IPS DF 4.7 (cell line): Measurements from ENCODE around the gene GALNT9.
"Not testable (repeated sequence)": the region's sequence is repeated elsewhere in the genome, so short reads cannot be mapped to it uniquely, and the experiment has no call there.

ENCODE experiments used
- DNase-seq: peaks from one replicate; pipeline ENCODE4 v3.0.0-alpha.2; 2013; ENCODE audit warnings: low spot score; ENCODE audit errors: extremely low read depth

Gene GALNT9

DNA sequence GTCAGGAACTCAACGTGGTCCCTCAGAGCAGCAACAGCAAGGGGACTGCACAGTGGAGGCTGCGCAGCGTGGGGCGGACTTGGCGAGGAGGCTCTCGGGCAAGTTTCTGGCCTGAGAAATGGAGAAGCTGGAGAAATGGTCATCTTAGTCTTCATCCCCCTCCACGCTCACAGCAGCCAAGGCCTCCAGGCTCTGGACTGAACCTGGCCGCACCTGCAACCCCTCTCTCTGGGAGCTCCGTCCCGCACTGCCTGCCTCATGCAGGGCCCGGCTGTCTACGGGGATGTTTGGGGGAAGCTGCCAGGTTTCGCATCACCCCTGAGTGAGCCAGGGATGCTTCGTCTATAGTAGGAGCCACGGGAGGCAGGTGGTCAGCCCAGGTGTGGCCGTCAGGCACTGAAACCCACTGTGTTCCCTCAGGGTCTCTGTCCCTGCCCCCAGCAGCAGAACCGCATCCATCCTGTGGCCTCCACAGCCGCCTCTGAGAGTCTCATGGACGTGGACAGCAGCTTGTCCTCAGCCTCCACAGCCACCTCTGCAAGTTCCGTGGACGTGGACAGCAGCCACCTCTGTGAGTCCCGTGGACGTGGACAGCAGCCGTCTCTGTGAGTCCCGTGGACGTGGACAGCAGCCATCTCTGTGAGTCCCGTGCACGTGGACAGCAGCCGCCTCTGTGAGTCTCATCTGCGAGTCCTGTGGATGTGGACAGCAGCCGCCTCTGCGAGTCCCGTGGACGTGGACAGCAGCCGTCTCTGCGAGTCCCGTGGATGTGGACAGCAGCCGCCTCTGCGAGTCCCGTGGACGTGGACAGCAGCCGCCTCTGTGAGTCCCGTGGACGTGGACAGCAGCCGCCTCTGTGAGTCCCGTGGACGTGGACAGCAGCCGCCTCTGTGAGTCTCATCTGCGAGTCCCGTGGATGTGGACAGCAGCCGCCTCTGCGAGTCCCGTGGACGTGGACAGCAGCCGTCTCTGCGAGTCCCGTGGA lies 29.1 kb upstream of the GALNT9 start:
- not testable (repeated sequence) for DNase-seq

DNA sequence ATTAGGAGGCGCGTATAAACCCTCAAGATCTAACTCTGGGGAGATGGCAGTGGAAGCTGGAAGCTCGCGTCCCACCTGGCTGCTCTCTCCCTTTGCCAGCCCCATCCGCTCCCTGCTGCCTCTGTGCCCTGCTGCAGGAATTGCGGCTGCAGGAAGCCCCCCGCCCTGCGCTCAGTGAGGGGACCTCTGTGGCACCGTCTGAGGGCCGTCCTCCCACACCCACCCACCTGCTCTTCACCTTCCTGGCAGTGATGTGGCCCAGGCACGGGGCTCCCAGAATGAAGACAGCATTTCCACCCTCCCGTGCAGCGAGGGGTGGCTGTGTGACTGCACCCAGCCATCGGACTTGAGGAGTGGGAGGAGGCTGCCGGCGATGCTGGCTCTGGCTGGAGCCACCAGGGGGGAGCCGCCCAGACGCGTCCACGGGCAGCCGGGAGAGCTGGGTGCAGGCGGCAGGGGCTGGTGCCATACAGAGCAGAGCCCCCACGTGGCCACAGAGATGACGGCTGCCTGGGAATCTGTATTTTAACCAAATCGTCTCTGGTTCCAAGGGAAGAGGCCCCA lies 28.3 kb upstream of the GALNT9 start:
- no peak for DNase-seq

DNA sequence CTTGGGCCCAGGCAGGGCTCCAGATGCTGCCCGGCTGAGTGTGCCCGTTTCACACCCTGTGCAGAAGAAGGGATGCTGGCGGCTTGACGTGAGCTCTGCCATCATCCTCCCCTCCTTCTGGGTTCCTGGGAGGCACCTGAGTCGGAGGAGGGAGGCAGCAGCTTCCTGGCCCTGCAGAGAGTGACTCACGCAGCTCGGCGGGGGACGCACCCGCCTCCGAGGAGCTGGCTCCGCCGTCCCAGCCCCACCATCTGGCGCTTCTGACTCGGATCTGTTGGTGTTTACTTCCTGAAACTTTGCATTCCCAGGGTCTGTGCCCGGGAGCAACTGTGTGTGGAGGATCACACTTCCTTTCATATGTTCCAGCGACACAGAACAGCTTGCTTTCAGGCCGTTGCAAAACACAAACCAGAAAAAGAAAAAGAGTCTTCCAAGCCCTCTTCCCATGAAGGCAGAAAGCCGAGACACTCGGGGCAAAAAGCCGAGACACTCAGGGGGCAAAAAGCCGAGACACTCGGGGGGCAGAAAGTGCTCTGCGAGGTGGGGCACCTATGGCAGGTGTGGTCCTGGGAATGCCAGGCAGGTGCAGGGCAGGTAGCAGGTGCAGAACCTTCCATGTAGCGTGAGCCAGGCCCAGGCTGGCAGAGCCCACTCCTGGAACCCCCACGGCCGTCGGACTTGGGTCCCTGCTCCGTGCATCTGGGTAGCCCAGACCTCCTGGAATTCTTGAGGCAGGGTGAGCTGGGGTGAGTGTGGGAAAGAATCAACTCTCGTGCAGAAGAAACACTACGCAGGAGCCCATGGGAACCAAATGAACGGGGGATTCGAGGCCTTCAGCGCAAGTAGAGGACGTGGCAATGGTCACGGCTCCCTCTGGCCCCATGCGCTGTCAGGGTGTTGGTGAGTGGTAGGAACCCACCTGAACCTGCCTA lies 27.6 kb upstream of the GALNT9 start:
- DNase-seq = no peak

DNA sequence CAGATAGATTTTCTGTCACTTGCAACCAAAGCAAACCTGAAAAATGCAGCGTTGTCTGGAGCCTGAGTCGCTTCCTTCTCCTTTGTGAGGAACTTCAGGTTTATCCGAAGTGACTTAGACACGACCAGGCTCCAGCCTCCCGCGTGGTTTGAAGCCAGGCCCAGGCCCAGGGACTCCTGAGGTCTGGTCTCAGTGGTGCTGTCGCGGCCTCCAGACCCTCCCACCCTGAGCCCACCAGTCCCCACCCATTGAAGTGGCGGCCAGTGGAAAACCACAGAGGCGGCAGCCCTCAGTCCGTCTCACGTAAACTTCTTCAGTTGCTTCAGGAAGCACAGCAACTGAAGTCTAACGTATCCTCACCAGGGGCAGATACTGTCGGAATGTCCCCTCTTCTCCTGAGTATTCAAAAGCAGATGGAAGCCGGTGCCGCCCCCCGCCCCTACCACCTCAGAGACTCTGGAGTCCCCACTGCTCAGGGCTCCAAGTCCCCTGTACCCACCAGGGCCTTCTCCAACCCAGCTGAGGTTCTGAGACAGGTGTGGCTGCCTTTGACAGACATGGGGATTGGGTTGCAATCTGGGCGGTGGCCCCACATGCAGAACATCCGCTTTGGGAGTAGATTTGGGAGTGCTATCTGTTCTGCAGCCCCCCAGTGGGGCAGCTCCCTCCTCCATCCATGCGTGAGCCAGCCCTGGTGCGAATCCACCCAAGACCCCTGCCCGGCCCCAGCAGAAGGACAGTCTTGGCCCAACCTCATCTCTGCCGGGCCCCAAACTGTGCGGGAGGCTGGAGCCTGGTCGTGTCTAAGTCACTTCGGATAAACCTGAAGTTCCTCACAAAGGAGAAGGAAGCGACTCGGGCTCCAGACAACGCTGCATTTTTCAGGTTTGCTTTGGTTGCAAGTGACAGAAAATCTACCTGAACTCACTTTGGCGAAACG lies 26.6 kb upstream of the GALNT9 start:
- DNase-seq = no peak

DNA sequence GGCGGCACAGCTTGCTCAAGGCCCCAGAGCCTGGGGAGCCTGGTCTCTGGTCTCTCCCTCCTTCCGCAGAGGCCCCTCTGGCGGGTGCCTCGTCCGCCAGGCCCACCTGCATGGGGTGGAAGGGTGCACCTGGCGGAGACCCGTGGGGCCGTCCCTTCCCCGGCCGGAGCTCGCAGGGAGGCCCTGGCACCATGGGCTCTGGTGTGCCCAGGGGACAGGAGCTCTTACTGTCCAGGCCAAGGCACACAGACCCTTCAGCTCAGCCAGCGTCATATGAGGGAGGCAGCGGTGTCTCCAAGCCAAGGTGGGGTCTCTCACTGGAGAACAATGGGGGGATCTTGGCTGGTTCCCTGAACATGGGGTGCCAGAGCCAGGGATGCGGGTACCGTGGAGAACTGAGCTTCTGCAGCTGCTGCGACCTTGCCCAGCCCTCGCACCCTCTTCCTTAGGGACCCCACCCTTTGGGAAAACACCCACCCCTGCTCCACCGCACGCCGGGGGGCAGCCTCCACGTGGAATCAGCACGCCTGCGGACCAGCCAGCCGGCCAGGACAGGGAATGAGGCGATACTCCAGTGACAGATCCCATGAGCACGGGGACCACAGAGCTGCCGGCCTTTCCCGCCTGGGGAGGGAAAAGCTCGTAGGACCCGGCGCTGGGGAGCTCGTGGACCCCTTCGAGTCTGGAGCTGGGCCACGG lies 25.7 kb upstream of the GALNT9 start:
- DNase-seq = no peak

DNA sequence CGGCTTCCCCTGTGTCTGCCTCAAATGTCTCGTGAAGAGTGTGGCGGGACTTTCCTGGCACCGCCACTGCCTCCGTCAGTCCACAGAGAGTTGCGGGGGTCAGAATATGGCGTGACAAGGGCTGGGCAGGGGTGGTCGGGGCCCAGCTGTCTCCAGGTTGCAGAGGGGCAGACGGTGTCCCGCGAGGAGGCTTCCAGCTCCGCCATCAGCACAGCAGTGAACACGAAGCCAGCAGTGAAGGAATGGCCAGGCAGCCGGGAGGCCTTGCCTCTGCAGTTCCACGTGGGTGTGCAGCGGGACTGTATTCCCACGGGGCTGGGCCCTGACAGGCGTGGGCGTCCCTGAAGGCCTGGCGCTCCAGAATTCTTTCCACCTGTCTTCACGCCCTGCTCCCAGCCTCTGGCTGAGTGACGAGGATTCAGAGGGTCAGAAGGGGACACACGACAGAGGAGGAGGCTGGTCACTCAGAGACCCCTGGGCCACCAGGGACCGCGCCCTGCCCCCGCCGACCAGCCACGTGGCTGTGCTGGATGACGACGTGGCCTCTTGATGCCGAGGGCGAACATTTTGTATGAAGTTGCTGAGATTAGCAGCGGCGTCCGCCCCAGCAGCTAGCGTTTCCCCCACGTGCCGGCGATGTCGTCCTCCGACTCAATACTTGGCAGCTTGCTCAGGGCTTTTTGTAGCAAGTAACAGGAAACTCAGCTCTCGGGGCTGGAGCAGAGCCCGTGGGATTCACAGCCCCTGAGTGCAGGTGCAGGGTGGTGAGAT lies 25.0 kb upstream of the GALNT9 start:
- no peak for DNase-seq

DNA sequence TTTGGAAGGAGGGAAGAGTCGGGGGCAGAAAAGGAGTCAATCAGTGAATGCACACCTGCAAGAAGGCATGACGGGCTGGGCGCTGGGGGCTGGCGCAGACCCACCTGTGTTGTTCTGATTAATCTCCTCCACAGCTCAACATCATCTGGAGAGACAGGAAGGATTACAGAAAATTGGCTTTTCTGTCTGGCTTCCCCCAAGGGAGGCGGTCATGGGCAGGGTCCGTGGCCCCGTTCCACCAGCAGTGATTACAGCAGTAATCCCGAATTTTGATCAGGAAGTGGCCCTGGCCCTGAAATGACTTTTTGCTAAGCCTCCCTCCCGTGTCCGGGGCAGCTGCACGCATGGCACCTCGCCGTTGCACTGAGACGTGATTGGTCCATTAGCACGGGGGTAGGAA lies 24.4 kb upstream of the GALNT9 start:
- DNase-seq = no peak

DNA sequence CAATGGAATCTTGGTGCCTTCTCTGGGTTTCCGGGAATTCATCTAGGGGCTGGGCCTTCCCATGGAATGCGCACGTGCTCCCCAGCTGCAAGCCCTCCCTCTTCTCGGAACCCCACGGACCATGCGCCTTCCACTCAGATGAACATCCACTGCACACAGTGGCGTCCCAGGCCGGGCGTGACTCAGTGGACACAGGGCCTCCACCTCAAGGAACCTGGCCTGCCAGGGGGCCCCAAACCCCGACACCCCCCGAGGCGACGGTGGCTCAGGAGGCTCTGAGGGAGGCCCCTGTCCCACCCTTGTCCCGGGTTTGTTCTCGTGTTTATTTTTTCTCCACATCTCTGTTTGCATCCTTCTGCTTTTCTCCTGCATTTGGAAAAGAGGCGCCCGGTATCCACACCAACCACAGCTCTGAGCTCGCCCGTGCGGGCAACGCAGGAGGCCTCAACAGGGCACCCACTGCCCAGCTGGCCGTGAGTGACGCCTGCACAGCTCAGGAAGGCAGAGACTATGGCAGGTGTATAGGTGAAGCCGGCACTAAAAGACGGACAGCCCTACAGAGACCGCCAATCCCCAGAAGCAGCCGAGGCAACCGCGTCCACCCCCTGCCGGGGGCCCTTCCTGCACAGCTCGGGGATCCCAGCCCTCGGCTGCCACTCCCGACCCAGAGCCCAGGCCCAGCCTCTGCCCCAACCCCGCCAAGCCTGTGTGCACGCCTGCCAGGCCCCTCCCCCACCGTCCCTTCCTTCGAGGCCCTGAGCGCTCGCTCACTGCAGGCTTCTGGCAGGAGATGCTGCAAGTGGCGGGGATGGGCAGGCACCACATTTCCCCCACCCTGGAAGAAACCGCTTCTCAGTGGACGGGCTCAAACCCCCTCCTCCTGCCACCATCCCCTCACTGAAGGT lies 23.8 kb upstream of the GALNT9 start:
- DNase-seq = no peak

DNA sequence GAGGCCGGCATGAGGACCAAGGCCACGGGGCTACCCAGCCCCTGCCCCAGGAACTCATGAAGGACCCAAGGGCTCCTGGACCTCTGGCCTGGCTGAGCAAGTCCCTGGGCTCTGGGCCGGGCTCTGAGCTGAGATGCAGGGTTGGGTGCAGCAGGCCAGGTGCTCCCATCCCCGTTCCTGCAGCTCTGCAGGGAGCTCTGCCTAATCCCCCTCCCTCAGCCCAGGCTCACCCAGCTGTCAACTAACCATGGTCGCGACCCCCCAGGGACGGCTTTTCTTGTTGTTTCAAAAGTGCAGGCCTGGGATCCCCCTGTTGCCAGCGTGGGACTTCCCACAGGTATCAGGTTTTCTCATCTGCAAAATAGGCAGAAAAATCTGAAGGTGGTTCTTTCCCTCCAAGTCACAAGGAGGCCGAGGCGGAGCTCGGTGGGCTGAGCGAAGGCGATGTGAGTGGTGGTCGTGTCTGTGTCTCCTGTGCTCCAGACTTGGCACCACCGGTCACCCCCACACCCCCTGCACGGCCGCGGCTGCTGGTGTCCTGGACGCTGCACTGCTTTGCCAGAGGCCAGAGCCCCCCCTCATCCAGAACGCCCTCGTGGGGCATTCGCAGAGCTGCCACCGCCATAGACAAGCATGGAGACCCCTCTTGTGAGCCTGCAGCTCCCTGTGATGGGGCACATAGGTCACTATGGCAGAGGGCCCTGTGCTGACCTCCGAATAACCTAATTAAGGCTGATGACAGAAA lies 22.5 kb upstream of the GALNT9 start:
- DNase-seq = no peak

DNA sequence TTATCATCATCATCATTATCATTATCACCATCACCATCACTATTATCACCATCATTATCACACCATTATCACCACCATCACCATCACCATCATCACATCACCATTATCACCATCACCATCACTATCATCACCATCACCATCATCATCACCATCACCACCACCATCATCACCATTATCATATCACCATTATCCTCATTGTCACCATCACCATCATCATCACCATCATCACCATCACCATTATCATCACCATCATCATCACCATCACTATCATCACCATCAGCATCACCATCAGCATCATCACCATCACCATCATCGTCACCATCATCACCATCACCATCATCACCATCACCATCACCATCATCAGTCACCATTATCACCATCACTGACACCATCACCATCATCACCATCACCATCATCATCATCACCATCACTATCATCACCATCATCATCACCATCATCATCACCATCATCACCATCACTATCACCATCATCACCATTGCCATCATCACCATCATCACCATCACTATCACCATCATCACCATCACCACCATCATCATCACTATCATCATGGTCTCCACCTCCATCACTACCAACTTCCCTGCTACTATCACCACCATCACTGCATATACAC lies 20.2 kb upstream of the GALNT9 start:
- no peak for DNase-seq

DNA sequence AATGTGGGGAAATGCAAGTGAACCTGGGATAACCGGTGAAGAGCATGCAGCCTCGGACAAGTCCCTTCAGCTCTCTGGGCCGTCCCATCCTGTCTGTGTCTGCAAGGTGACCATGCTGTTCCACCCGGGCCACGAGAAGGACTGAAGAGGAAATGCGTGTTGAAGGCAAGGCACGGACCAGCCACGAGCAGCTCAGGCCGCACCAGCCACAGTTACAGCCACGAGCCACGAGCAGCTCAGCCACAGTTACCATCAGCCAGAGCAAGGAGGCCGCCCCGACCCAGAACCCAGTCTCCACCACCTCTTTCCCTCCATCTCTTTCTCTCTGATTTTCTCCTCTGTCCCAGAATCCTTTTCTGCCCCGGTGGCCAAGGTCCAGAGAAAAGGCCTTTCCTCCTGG lies 18.8 kb upstream of the GALNT9 start:
- no peak for DNase-seq

DNA sequence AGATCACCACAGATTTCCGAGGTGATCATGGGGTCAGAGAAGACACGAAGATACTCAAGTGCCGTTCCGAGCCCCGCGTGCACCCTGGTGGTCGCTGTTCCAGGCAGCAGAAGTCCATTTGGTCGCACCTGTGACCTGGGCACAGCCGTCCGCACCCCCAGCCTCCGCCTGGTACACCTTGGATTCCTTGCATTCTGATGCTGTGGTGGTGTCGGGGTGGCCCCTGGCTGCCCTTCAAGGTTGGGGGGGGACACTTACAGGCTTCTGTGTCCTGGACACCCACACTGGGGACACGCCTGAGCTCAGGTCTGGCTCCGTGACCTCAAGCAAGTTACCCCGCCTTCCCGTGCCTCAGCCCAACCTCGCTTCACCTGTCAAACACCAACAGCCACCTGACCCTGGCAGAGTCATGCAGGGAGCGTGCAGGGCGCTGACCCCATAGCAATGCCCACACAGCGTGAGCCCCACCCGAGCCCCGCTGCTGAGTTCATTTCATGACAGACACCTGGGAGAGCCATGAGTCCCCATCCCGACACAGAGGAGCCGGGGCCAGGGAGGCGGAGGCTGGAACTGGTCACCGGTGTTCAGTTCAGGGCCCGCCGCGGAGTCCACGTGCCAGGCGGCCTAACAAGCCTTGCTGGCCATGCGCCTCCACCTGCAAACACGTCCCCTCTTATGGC lies 17.9 kb upstream of the GALNT9 start:
- no peak for DNase-seq

DNA sequence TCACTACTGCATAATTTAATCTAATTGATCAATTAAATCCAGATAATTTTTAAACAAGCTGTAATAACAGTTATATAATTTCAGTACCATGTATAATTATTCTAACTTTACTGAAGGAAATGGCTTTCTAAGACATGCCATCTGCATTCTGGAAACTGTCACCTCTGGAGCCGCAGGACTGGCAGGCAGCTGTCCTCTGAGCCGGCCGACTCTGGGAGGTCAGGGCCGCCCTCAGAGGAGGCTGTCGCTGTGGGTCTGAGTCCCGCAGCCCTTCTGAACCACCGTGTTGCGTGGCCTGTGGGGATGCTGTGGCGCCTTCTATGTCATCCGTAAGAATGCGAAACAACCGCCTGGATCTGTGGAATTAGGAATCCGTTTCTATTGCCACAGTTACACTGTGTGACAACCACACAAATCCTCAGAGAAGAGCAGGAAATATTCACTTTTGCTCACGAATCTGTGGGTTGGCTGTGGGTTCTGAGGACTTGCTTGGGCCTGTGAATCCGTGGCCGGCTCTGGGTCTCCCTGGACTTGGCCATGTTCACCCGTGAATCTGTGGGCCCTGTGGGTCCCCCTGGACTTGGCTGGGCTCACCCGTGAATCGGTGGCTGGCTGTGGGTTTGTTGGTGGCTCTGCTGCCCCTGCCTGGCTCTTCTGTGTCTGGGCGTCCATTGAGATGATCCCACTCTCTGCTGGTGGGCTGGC lies 17.2 kb upstream of the GALNT9 start:
- DNase-seq = no peak

DNA sequence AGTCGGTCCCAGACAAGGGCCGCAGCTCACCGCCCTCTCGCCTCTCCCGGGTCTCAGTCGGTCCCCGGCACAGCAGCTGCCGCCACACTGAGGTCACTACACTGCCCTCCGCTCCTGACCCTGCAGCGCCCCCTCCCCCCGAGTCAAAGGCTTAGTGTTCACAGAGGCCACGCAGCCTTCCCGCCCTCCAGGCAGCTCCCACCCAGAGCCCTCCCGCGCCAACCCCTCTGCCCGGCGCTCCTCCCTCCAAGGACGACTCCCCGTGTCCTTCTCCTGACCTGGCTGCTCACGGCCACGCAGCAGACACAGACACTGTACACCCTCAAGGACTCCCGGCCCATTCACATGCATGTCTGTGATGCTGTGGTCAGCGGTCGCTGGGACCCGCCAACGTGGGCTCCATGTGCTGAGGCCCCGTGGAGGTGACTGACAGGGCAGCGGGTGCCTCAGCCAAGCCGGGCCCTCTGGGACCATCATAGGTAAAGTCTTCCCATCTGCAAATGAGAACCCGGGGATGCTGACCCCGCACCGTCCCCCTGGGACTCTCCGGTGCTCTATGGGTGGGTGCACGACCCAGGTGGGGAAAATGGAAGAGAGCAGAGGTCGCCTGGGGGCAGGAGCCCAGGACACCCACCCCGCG lies 16.3 kb upstream of the GALNT9 start:
- no peak for DNase-seq

DNA sequence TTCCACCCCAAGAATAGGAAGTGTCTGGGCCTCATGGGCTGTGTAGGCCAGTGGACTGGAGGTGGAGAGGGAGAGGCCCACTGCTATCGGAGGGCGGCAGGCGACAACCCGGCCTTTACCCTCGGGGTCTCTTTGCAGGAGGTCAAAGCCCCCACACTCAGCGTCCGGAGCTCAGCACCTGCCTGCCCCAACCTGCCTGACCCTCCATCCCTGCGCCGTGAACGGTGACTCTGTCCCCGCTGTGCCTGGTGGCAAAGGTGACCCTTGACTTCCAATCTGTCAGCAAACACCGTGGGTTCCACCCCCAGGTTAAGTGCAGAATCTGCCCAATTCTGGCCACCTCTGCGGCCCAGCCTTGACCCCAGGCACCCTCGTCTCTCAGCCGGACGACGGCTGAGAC lies 15.7 kb upstream of the GALNT9 start:
- DNase-seq = no peak
